HG03521 (cell line): ENCODE results near the gene TC2N.
A peak's percentile ranks its signal among the peaks of the same experiment; 100 is the strongest.
"Not testable (repeated sequence)": the region's sequence is repeated elsewhere in the genome, so short reads cannot be mapped to it uniquely, and the experiment has no call there.

Experiments
- ATAC-seq: cut with Tn5 transposase; IDR thresholded peaks from one replicate; pipeline ENCODE4 v1.9.1; 2021; ENCODE audit warnings: mild to moderate bottlenecking, moderate library complexity; ENCODE audit not compliant: unreplicated experiment

The TC2N gene

GRCh38 chr14:91889477-91890211 lies 22.3 kb upstream of the TC2N start:
- no peak for ATAC-seq

- ATAC-seq: no peak
Observed at GRCh38 chr14:91888641-91889476, 21.5 kb upstream of the TC2N start.

- ATAC-seq: no peak
Observed at GRCh38 chr14:91886961-91887360, 19.6 kb upstream of the TC2N start.

GRCh38 chr14:91885839-91886238 lies 18.5 kb upstream of the TC2N start:
- ATAC-seq: no peak

GRCh38 chr14:91885113-91885712 lies 17.9 kb upstream of the TC2N start:
- no peak for ATAC-seq

- ATAC-seq: no peak
Observed at GRCh38 chr14:91884664-91885063, 17.3 kb upstream of the TC2N start.

GRCh38 chr14:91883753-91884152 lies 16.4 kb upstream of the TC2N start:
- no peak for ATAC-seq

GRCh38 chr14:91882776-91883175 lies 15.4 kb upstream of the TC2N start:
- no peak for ATAC-seq

- no peak for ATAC-seq
Observed at GRCh38 chr14:91882369-91882768, 15.0 kb upstream of the TC2N start.

GRCh38 chr14:91879196-91879595 lies 11.9 kb upstream of the TC2N start:
- ATAC-seq: no peak

- no peak for ATAC-seq
Observed at GRCh38 chr14:91878274-91878673, 10.9 kb upstream of the TC2N start.

GRCh38 chr14:91877376-91877915 lies 10.1 kb upstream of the TC2N start:
- no peak for ATAC-seq

GRCh38 chr14:91876492-91876891 lies 9.2 kb upstream of the TC2N start:
- no peak for ATAC-seq

- no peak for ATAC-seq
Observed at GRCh38 chr14:91875525-91876286, 8.4 kb upstream of the TC2N start.

GRCh38 chr14:91873471-91874415 lies 6.4 kb upstream of the TC2N start:
- ATAC-seq: peak; percentile 73

GRCh38 chr14:91872517-91873470 lies 5.5 kb upstream of the TC2N start:
- peak; percentile 20 for ATAC-seq

GRCh38 chr14:91872011-91872501 lies 4.7 kb upstream of the TC2N start:
- ATAC-seq: peak; percentile 31

- not testable (repeated sequence) for ATAC-seq
Observed at GRCh38 chr14:91871401-91871800, 4.1 kb upstream of the TC2N start.
